Measurements from ENCODE around the gene LHPP. TPM values are rescaled to one million over a fixed set of nuclear protein-coding genes. Genes with fewer than 3 reads are reported as not detected.

The LHPP gene
- total and polyA plus RNA-seq, 2 experiments from 2014 or later, result 27.4 to 40.2 TPM

- TF ChIP-seq REST (IDR thresholded peaks at IDR 0.05; ENCODE audit: unreplicated experiment) (no peak), ETS1 (IDR thresholded peaks at IDR 0.05) (no peak), NANOG (IDR thresholded peaks at IDR 0.05; ENCODE audit: borderline replicate concordance) (no peak)
Measured at GRCh38 chr10:124558339-124559321, 97.0 kb downstream of the LHPP start (continued).

- H3K4me3 Mint-ChIP-seq, result no peak overlapping the region
- H2AFZ ChIP-seq, result no peak overlapping the region
- H3F3A ChIP-seq (replicated peaks; ENCODE audit: low read depth), result no peaks in the 10 kb centered on the region
- H3K36me3 ChIP-seq (ENCODE audit: insufficient read depth), result no peaks in the 10 kb centered on the region
- H3K4me2 ChIP-seq, result no peak overlapping the region
- H3K4me3 ChIP-seq, result no peak overlapping the region
- H3K9me3 Mint-ChIP-seq, result peaks cover 3% of the 10 kb centered on the region; the same call in 2 of the 3 replicates
- H3K36me3 Mint-ChIP-seq (ENCODE audit: low read depth), result no peaks in the 10 kb centered on the region
- H3K27me3 Mint-ChIP-seq (ENCODE audit: insufficient read depth, low read depth, poor library complexity), result peaks cover 11% of the 10 kb centered on the region
- DNase-seq (ENCODE audit: low spot score) (no peak), ATAC-seq (no peak)
- no peaks in the 10 kb centered on the region for H3K79me2 ChIP-seq (replicated peaks; ENCODE audit: insufficient read depth)
- no peak overlapping the region for H3K27ac ChIP-seq (ENCODE audit: low read depth)
- 0 out of 2 replicates have a peak, but pooled peaks cover 2% of the 10 kb centered on the region for H3K4me1 ChIP-seq (ENCODE audit: insufficient read depth)
- no peaks in the 10 kb centered on the region for H3K27me3 ChIP-seq (ENCODE audit: insufficient read depth)
- no peaks in the 10 kb centered on the region for H4K20me1 ChIP-seq (replicated peaks; ENCODE audit: insufficient read depth)
- H3K27ac Mint-ChIP-seq, result no peak overlapping the region
- no peaks in the 10 kb centered on the region for H3K9me2 ChIP-seq (ENCODE audit: insufficient read depth)
- peaks cover 3% of the 10 kb centered on the region for H3K4me1 Mint-ChIP-seq
- no peak for TF ChIP-seq ZNF462 (CRISPR knock-in tag; IDR thresholded peaks at IDR 0.05)
- TF ChIP-seq CTCF (conservative IDR thresholded peaks at IDR 0.05; ENCODE audit: low read depth in 2 of 2), result no peak
- no peak for TF ChIP-seq STAT1 (IDR thresholded peaks at IDR 0.05; ENCODE audit: unreplicated experiment)
- no peak for TF ChIP-seq ZNF114 (CRISPR knock-in tag; IDR thresholded peaks at IDR 0.05)
- TF ChIP-seq ZNF331 (CRISPR knock-in tag; IDR thresholded peaks at IDR 0.05; ENCODE audit: low read depth), result no peak
Measured at GRCh38 chr10:124559372-124560132, 97.9 kb downstream of the LHPP start.

Data from GM23338 (cell line).